ENCODE data around the gene CAMK1D. TPM values are rescaled to one million over a fixed set of nuclear protein-coding genes. Genes with fewer than 3 reads are reported as not detected.

Gene CAMK1D
- total and polyA plus RNA-seq, 2 of the 4 experiments (the other 2 are of a cell fraction), result 5.0 to 5.3 TPM

- CTCF ChIA-PET, result no interaction called here
- H3K14ac ChIP-seq (replicated peaks; ENCODE audit: low read depth, low read length), result no peak overlapping the region
- no peak overlapping the region for H3K4me2 ChIP-seq (ENCODE audit: low read depth, low read length)
- no peak overlapping the region for H3K9ac ChIP-seq (ENCODE audit: low read depth, low read length)
- WGBS, 2 experiments (ENCODE audit: extremely low coverage in 2 of 2, insufficient read length in 1 of 2), result no CpG with 5 or more reads among the region's 4 CpGs
- DNase-seq (no peak), ATAC-seq (ENCODE audit: low read depth) (no peak)
- no peaks in the 10 kb centered on the region for H4K20me1 ChIP-seq (ENCODE audit: insufficient read depth, low read length)
- H2AFZ ChIP-seq (replicated peaks; ENCODE audit: low read length, poor library complexity), result no peak overlapping the region
- peaks cover 2% of the 10 kb centered on the region; the same call in 1 of the 2 replicates for H3K9me1 ChIP-seq (ENCODE audit: insufficient read depth, low read length)
- POLR2A ChIA-PET (ENCODE audit: unreplicated experiment), result no interaction called here
- dilution Hi-C loops (cut with HindIII; ENCODE audit: low sequenced_read_pairs, unreplicated experiment), result no loop called here
- no peaks in the 10 kb centered on the region for H3K79me1 ChIP-seq (ENCODE audit: low read depth in 1 of 2, low read length in 2 of 2)
- no peak overlapping the region for H3K4me3 ChIP-seq (ENCODE audit: insufficient read depth, low read depth, low read length)
- H3K18ac ChIP-seq (ENCODE audit: low read depth, low read length), result no peak overlapping the region
- no peak overlapping the region for H3K27ac ChIP-seq (ENCODE audit: insufficient read depth, low read length)
- H3K23ac ChIP-seq (ENCODE audit: low read depth, low read length), result no peak overlapping the region
- H2BK15ac ChIP-seq (ENCODE audit: low read depth, low read length), result no peak overlapping the region
- no peaks in the 10 kb centered on the region for H3K9me3 ChIP-seq (ENCODE audit: control insufficient read depth, insufficient read depth, low read length)
- H2BK20ac ChIP-seq (ENCODE audit: low read depth, low read length), result no peak overlapping the region
- no peak overlapping the region for H2BK120ac ChIP-seq (ENCODE audit: low read depth, low read length)
- no peaks in the 10 kb centered on the region for H3K36me3 ChIP-seq (ENCODE audit: control insufficient read depth, insufficient read depth, low read length)
- TF ChIP-seq RCOR1 (IDR thresholded peaks at IDR 0.05; ENCODE audit: insufficient replicate concordance, low read length) (no peak), CEBPB (IDR thresholded peaks at IDR 0.05; ENCODE audit: low read depth, low read length) (no peak), RAD21 (IDR thresholded peaks at IDR 0.05; ENCODE audit: low read length) (no peak), SMC3 (IDR thresholded peaks at IDR 0.05; ENCODE audit: low read depth, low read length) (no peak), BHLHE40 (IDR thresholded peaks at IDR 0.05; ENCODE audit: low read depth, low read length) (no peak), CHD1 (IDR thresholded peaks at IDR 0.05; ENCODE audit: low read depth, low read length) (no peak), POLR2A (IDR thresholded peaks at IDR 0.05; ENCODE audit: low read depth, low read length) (no peak), MAZ (IDR thresholded peaks at IDR 0.05; ENCODE audit: borderline replicate concordance, low read depth, low read length) (no peak)
- TF ChIP-seq, protein P1, sequence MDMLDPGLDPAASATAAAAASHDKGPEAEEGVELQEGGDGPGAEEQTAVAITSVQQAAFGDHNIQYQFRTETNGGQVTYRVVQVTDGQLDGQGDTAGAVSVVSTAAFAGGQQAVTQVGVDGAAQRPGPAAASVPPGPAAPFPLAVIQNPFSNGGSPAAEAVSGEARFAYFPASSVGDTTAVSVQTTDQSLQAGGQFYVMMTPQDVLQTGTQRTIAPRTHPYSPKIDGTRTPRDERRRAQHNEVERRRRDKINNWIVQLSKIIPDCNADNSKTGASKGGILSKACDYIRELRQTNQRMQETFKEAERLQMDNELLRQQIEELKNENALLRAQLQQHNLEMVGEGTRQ (IDR thresholded peaks at IDR 0.05; ENCODE audit: low read depth, low read length), result no peak
- H2AK9ac ChIP-seq (replicated peaks; ENCODE audit: low read depth, low read length, poor library complexity), result no peak overlapping the region
- peaks cover 7% of the 10 kb centered on the region for H3K4me1 ChIP-seq (ENCODE audit: control insufficient read depth, insufficient read depth, low read length)
- no peak overlapping the region for H3K4ac ChIP-seq (ENCODE audit: low read depth, low read length)
- H2AK5ac ChIP-seq (ENCODE audit: low read depth, low read length), result no peak overlapping the region
- H2BK5ac ChIP-seq (ENCODE audit: low read depth, low read length, poor library complexity, severe bottlenecking), result no peak overlapping the region
- no peak overlapping the region for H3K56ac ChIP-seq (ENCODE audit: extremely low read depth, insufficient read depth, low read length)
- in situ Hi-C loops (cut with MboI; ENCODE audit: low sequenced_read_pairs), result no loop called here
- no TSS peak for BruUV-seq (replicated peaks)
- H4K8ac ChIP-seq (ENCODE audit: low read depth in 2 of 2, low read length in 2 of 2), result no peak overlapping the region
- intact Hi-C loops (cut with micrococcal nuclease), result no loop called here
- H4K91ac ChIP-seq (ENCODE audit: insufficient read depth, low read depth, low read length), result no peak overlapping the region
- no peaks in the 10 kb centered on the region for H3K27me3 ChIP-seq (ENCODE audit: control insufficient read depth, insufficient read depth, low read length)
- H4K5ac ChIP-seq (ENCODE audit: low read depth, low read length), result no peak overlapping the region
Measured at GRCh38 chr10:12687996-12688395, 338.6 kb downstream of the CAMK1D start.

Measured in IMR-90 (cell line).